ENCODE results near the gene ANKRD28.

The ANKRD28 gene

GRCh38 chr3:15664144-15664543, 133.6 kb downstream of the ANKRD28 start:
- no peak for DNase-seq (ENCODE audit: low read depth in 2 of 2)

- DNase-seq (ENCODE audit: low read depth in 2 of 2): no peak
These were observed 137.5 kb downstream of the ANKRD28 start for GRCh38 chr3:15660055-15660935.

GRCh38 chr3:15659254-15659975, 138.4 kb downstream of the ANKRD28 start:
- no peak for DNase-seq (ENCODE audit: low read depth in 2 of 2)

- no peak for DNase-seq (ENCODE audit: low read depth in 2 of 2)
These were observed 140.8 kb downstream of the ANKRD28 start for GRCh38 chr3:15657016-15657415.

GRCh38 chr3:15656342-15656741, 141.4 kb downstream of the ANKRD28 start:
- DNase-seq (ENCODE audit: low read depth in 2 of 2): no peak

- no peak for DNase-seq (ENCODE audit: low read depth in 2 of 2)
These were observed 142.9 kb downstream of the ANKRD28 start for GRCh38 chr3:15654891-15655290.

GRCh38 chr3:15654127-15654526, 143.7 kb downstream of the ANKRD28 start:
- DNase-seq (ENCODE audit: low read depth in 2 of 2): no peak

GRCh38 chr3:15653321-15653720, 144.5 kb downstream of the ANKRD28 start:
- no peak for DNase-seq (ENCODE audit: low read depth in 2 of 2)

GRCh38 chr3:15651396-15651795, 146.4 kb downstream of the ANKRD28 start:
- no peak for DNase-seq (ENCODE audit: low read depth in 2 of 2)

- no peak for DNase-seq (ENCODE audit: low read depth in 2 of 2)
These were observed 147.9 kb downstream of the ANKRD28 start for GRCh38 chr3:15649858-15650257.

GRCh38 chr3:15649341-15649740, 148.4 kb downstream of the ANKRD28 start:
- no peak for DNase-seq (ENCODE audit: low read depth in 2 of 2)

- DNase-seq (ENCODE audit: low read depth in 2 of 2): peak; percentile 95
These were observed 150.1 kb downstream of the ANKRD28 start for GRCh38 chr3:15647611-15648167.

GRCh38 chr3:15646851-15647511, 150.8 kb downstream of the ANKRD28 start:
- DNase-seq (ENCODE audit: low read depth in 2 of 2): peak; percentile 95 to 96

- DNase-seq (ENCODE audit: low read depth in 2 of 2): peak; percentile 79 to 81
These were observed 151.9 kb downstream of the ANKRD28 start for GRCh38 chr3:15645740-15646501.

GRCh38 chr3:15645246-15645645, 152.5 kb downstream of the ANKRD28 start:
- DNase-seq (ENCODE audit: low read depth in 2 of 2): no peak

- DNase-seq (ENCODE audit: low read depth in 2 of 2): no peak
These were observed 158.9 kb downstream of the ANKRD28 start for GRCh38 chr3:15638891-15639262.

- DNase-seq (ENCODE audit: low read depth in 2 of 2): no peak
These were observed 159.4 kb downstream of the ANKRD28 start for GRCh38 chr3:15638193-15638890.

GRCh38 chr3:15637131-15637951, 160.4 kb downstream of the ANKRD28 start:
- no peak for DNase-seq (ENCODE audit: low read depth in 2 of 2)

GRCh38 chr3:15636028-15636709, 161.6 kb downstream of the ANKRD28 start:
- DNase-seq (ENCODE audit: low read depth in 2 of 2): peak; percentile 60 to 66

All from fibroblast of skin of left biceps (primary cell).